GM18870 (cell line): ENCODE measurements around the gene BBX.
A peak's percentile ranks its signal among the peaks of the same experiment; 100 is the strongest.

Experiments used
- ATAC-seq: cut with Tn5 transposase; IDR thresholded peaks from one replicate; pipeline ENCODE4 v1.9.1; 2021; ENCODE audit warnings: moderate library complexity; ENCODE audit not compliant: unreplicated experiment

BBX gene

DNA sequence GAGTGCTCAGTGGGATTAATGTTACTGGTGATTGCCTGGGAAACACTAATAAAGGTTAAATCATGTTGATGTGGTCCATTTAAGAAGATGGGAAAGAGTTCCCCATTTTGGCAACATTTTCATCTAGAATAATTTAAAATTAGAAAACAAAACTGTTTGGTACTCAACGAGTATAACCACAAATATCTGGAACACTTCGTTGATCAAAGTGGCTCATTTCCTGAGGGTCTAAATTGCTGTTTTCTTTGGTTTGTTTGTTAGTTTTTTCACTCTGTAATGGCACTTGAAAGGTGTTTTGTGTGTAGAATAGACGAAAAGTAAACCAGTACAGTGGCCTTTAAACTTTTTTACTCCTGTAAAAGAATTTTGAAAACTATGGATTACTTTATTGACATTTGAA lies 73.9 kb downstream of the BBX start:
- ATAC-seq: no peak

GRCh38 chr3:107598926-107599771 lies 76.4 kb downstream of the BBX start:
- peak; percentile 91 for ATAC-seq

DNA sequence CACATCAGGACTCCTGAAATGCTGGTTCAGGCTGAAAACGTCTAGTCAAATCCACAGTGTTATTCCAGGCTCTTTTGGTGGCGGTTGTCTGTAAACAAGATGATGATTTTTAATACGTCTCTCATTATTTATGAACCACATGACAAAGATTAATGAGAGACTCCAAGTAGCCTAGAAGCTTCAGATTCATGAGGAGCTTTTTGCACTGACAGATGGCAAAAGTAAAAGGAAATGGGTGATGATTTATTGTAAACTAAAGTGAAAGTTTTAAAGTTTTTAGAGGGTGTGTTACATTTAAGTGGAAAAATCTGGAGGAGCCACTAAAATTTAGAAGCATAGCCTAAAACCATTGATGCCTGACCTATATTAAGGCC lies 77.0 kb downstream of the BBX start:
- no peak for ATAC-seq

GRCh38 chr3:107600780-107601179 lies 78.0 kb downstream of the BBX start:
- no peak for ATAC-seq

GRCh38 chr3:107604057-107604822 lies 81.5 kb downstream of the BBX start:
- no peak for ATAC-seq

GRCh38 chr3:107611775-107612469 lies 89.2 kb downstream of the BBX start:
- no peak for ATAC-seq

- ATAC-seq: no peak
These were observed 89.9 kb downstream of the BBX start for GRCh38 chr3:107612664-107613084.

GRCh38 chr3:107619549-107619948 lies 96.8 kb downstream of the BBX start:
- no peak for ATAC-seq

DNA sequence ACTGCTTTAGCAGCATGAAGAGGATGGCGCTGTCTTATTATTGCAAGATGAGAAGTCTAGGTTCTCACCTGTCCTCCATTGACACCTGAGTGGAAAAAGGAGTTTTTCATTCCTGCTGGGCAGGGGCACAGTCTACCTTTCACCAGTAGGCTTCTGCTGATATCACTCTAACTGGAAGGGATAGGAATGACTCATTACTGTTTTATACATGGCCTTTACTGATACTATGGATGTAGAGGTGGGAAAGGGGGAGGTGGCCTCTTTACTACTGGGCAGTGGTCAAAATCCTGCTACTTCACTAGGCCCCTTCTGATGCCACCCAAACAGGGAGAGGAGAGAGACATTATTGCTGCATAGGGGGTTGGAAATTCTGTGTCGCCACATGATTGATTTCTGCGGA lies 97.8 kb downstream of the BBX start:
- no peak for ATAC-seq

DNA sequence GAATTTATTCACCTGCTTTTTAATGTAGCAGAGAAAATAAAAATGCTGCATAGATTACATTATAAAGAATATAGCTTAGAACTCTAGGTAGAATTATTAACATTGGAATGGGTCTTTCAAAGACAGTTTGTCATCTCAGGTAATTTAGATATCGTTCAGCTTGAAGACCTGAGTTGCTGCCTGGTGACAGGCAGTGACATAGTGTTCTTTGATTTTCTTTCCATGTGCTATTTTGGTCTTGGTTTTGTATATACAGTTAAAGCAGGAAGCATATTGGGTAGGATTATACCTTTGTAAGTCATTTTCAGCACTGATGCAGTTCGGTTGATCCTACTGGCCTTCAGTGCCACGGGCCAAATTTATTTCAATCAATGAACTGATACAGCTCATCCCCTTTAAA lies 98.7 kb downstream of the BBX start:
- ATAC-seq: no peak

DNA sequence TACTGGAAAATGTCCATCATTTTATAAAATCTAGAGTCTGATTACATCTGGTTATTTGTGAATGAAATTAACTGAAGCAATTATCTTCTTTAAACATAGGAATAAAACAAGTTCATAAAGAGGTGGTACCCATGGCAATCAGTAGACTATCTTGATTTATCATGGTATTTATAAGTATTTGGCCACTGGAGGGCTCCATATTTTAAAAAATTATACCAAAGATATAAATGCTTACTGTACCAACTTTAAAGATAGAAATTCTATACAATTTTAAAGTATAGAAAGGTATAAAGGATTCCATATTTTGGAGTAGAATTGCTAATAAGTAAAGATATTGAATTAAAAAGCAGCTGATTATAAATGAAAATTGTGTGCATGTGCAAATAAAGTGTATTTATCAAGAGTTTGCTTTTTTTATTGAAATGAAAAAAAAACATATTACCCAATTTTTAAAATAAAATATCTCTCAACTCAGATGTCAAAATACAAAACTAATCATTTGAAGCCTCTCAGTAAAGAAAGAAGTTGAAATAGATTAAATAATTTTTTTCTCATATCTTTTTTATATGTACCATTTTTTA lies 105.3 kb downstream of the BBX start:
- ATAC-seq: no peak

DNA sequence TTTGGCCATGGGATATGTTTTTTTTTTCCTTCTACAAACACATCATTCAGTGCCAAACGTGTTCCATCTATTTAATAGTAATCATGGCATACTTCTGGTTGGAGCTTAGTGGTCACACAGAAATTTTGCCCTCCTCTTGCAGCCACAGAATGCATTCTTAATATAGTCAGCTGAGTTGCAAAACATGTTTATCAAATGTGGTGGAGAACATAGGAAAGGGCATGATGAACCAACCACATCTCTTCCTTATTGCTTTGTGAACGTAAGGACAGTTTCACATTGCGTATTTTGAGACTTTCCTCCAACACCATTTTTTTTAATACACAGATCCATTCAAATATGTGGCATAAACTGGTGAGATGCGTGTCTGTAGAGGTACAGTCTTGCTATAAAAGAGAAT lies 106.8 kb downstream of the BBX start:
- ATAC-seq: no peak

- no peak for ATAC-seq
These were observed 108.0 kb downstream of the BBX start for GRCh38 chr3:107630779-107631178.

- no peak for ATAC-seq
These were observed 109.8 kb downstream of the BBX start for GRCh38 chr3:107632576-107632975.

DNA sequence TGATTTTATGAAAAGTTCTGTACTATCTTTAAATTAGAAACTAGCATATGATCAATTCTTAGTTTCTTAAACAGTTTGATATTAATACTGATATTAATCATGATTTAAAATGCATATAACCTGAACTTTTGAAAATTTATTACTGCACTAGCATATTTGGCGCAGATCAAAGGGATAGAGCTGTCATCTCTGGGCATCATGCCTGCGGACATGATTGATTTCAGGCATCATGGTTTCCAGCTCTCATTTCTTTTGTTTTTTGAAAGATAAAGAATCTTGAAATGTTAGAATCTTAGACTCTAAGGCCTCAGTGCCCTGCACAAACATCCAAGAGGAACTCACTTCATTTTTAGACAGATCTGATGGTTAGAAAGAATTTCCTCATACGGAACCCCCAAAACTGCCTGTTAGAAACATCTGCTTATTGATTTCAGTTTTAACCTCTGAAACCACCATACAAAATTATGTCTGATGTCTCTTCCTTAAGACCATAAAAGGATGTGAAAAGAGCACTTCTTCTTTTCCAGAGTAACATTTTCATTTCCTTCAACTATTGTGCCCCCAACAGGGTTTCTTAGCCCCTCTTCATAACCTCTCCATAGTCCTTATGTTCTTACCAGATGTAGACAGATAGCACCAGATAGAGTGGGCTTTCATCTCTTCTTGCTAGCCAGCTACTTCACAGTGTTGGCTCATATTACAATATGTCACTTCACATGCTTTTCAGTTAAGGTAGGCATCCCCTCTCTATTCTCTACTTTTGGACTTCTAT lies 110.8 kb downstream of the BBX start:
- ATAC-seq: peak; percentile 96

- ATAC-seq: peak; percentile 15
These were observed 111.3 kb downstream of the BBX start for GRCh38 chr3:107634099-107634489.

DNA sequence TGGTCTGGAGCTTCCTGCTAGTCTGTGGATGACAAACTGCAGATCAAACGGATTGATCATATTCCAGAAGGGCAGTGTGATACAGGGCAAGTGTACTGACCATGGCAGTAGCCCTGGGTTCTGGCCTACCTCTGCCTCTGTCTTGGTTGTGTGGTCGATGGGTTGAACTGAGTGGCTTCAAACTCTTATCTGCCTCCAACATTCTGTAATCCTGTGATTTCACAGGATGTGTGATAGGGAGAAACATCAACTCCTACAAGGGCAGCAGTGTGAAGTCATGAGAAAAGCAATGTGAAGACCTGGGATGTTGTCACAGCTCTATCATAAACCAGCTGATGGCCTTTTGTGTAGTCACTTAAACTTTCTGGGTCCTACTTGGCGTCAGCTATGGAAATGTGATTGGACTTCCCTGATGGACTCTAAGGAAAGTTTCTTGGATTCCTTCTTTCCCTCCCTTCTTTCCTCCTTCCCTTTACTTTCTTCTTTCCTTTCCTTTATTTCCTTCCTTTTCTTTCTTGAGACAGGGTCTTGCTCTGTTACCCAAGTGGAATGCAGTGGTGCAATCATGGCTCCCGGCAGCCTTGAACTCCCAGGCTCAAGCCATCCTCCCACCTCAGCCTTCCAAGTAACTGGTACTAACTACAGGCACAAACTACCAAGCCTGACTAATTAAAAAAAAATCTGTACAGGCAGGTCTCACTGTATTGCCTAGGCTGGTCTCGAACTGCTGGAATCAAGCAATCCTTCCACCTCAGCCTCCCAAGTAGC lies 114.8 kb downstream of the BBX start:
- ATAC-seq: no peak

DNA sequence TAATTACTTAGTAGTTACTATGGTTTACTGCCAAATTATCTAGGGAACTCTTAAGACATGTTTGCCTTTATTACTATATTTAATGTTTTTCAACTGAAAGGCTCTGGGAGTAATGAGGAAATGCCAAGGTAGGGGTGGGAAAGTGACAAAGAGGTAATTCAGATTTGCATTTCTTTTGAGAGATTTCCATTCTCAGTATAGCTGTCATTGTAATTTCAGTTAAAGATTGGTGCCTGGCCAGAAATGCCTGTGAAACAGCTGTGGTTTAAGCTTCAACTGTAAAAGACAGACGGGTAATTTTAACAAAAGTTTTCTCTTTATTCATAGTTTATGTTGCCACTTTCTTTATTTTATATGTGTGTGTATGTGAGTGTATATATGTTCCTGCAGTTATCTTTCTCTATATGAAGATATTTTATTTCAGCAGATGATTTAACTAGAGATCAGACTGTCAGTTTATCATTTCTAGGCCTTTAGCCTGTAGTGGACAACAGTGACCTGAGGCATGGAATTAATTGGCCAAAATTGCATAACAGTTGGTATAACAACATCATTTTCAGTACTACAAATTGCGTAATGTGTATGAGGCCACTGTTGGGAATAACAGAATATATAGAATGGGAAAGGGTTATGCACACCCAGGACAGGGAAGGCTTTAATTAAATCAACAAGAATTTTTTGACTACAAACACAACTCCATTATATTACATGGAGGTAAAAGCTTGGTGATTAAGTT lies 119.0 kb downstream of the BBX start:
- peak; percentile 67 for ATAC-seq
